PFSK-1 (cell line): Measurements from ENCODE around the gene C13orf46.

Experiments
- FOXP2 ChIP-seq: optimal IDR thresholded peaks from 2 replicates; pipeline ENCODE3; 2011; ENCODE audit warnings: borderline replicate concordance, control low read depth, inconsistent platforms; ENCODE audit not compliant: insufficient read depth; ENCODE audit errors: extremely low read length, extremely low read depth
- POLR2AphosphoS5 ChIP-seq: IDR thresholded peaks from 2 replicates; pipeline ENCODE4 v1.6.1; 2012; ENCODE audit warnings: low read depth, mild to moderate bottlenecking, control low read depth, low read length, moderate library complexity
- SIN3A ChIP-seq: IDR thresholded peaks from 2 replicates; pipeline ENCODE4 v1.6.1; 2012; ENCODE audit warnings: mild to moderate bottlenecking, low read length, moderate library complexity, borderline replicate concordance; ENCODE audit not compliant: insufficient read depth
- TAF1 ChIP-seq: IDR thresholded peaks from 2 replicates; pipeline ENCODE4 v1.6.1; 2012; ENCODE audit warnings: low read length, control low read depth, borderline replicate concordance; ENCODE audit not compliant: insufficient read depth
- TF ChIP-seq, protein P1 (sequence below), 2 experiments: IDR thresholded peaks; 2 replicates each; pipeline versions ENCODE4 v1.6.1 to v1.8.0; 2011 to 2012; ENCODE audit warnings: low read depth in 2 of 2, low read length in 2 of 2, control low read depth in 1 of 2, inconsistent platforms in 1 of 2, mild to moderate bottlenecking in 1 of 2, moderate library complexity in 1 of 2; ENCODE audit not compliant: insufficient read depth in 1 of 2

Gene C13orf46

GRCh38 chr13:114015969-114016295, 42.1 kb upstream of the C13orf46 start:
- TF ChIP-seq SIN3A (no peak), POLR2AphosphoS5 (no peak), TAF1 (no peak), FOXP2 (no peak)
- TF ChIP-seq, protein P1, sequence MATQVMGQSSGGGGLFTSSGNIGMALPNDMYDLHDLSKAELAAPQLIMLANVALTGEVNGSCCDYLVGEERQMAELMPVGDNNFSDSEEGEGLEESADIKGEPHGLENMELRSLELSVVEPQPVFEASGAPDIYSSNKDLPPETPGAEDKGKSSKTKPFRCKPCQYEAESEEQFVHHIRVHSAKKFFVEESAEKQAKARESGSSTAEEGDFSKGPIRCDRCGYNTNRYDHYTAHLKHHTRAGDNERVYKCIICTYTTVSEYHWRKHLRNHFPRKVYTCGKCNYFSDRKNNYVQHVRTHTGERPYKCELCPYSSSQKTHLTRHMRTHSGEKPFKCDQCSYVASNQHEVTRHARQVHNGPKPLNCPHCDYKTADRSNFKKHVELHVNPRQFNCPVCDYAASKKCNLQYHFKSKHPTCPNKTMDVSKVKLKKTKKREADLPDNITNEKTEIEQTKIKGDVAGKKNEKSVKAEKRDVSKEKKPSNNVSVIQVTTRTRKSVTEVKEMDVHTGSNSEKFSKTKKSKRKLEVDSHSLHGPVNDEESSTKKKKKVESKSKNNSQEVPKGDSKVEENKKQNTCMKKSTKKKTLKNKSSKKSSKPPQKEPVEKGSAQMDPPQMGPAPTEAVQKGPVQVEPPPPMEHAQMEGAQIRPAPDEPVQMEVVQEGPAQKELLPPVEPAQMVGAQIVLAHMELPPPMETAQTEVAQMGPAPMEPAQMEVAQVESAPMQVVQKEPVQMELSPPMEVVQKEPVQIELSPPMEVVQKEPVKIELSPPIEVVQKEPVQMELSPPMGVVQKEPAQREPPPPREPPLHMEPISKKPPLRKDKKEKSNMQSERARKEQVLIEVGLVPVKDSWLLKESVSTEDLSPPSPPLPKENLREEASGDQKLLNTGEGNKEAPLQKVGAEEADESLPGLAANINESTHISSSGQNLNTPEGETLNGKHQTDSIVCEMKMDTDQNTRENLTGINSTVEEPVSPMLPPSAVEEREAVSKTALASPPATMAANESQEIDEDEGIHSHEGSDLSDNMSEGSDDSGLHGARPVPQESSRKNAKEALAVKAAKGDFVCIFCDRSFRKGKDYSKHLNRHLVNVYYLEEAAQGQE (IDR thresholded peaks at IDR 0.05; ENCODE audit: insufficient read depth in 1 of 2, low read depth in 2 of 2, low read length in 2 of 2): no peak

DNA sequence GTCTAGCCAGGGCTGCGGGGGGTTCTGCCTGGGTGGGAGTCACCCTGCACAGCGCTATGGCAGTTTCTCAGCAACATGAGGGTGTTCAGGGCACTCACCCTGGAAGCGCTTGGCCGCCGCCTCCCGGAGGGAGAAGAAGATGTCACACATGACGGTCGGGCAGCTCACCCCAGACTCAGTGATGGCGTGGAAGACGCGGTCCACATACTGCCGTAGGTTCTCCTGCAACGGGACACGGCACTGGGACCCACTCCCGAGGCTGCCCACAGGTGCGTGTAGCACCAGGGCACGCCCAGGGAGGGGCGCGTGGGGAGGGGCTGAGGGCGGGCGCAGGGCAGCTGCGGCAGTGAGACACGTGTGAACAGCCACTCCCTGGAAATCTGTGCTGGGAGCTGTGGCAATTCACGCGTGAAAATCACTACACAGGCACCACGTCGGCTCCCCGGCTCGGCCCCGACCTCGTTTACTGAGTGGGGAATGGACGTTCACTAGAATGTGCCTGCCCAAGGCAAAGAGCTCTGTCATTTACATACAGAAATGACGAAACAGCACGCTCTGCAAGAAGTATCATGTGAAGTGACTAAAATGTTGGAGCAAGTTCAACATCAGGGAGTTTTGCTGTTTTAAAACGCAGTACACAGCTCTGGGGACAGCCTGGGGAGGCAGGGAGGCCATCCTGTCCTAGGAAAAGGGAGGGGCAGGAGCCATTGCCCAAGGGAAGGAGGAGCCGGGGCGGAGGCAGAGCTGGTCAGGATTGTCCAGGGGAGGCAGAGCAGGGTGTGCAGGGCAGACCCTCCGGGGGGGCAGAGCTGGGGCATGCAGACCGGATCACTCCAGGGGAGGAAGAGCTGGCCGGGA, 41.5 kb upstream of the C13orf46 start:
- TF ChIP-seq FOXP2: no peak
- no peak for TF ChIP-seq SIN3A
- TF ChIP-seq, protein P1 (IDR thresholded peaks at IDR 0.05; ENCODE audit: insufficient read depth in 1 of 2, low read depth in 2 of 2, low read length in 2 of 2): no peak

- no peak for TF ChIP-seq FOXP2
- no peak for TF ChIP-seq POLR2AphosphoS5
- TF ChIP-seq TAF1: no peak
- TF ChIP-seq, protein P1 (IDR thresholded peaks at IDR 0.05; ENCODE audit: insufficient read depth in 1 of 2, low read depth in 2 of 2, low read length in 2 of 2): no peak
- TF ChIP-seq SIN3A: no peak
These were observed 40.2 kb upstream of the C13orf46 start for GRCh38 chr13:114013952-114014629.

GRCh38 chr13:114013336-114013735, 39.5 kb upstream of the C13orf46 start:
- TF ChIP-seq SIN3A (no peak), POLR2AphosphoS5 (no peak), TAF1 (no peak), FOXP2 (no peak)
- TF ChIP-seq, protein P1 (IDR thresholded peaks at IDR 0.05; ENCODE audit: insufficient read depth in 1 of 2, low read depth in 2 of 2, low read length in 2 of 2): no peak
